Psoas muscle (tissue), 8 donors: ENCODE results near the gene CAMK2A. TPM values are rescaled to one million over a fixed set of nuclear protein-coding genes. Genes with fewer than 3 reads are reported as not detected.

Source experiments
- ATAC-seq, 4 donors: fragments of 200-7000 bp; cut with Tn5 transposase; one replicate each; pipeline ENCODE4 v1.9.1; 2020; ENCODE audit warnings: moderate library complexity in 3 of 4, mild to moderate bottlenecking in 2 of 4
- DNase-seq, 2 donors: peaks; one replicate each; pipeline ENCODE4 v3.0.0-alpha.2; 2020
- H3K27ac ChIP-seq: fragments of 200-600 bp; one replicate; pipeline ENCODE4 v1.8.0; 2022
- H3K27me3 ChIP-seq, 3 donors: fragments of 200-600 bp in 1 of 3; one replicate each; pipeline versions ENCODE4 v1.6.1 to v1.8.0; 2013 to 2022; ENCODE audit warnings: low read length in 2 of 3, mild to moderate bottlenecking in 2 of 3, moderate library complexity in 1 of 3; ENCODE audit not compliant: insufficient read depth in 3 of 3
- H3K36me3 ChIP-seq, 2 donors: fragments of 200-600 bp in 1 of 2; one replicate each; pipeline versions ENCODE4 v1.6.1 to v1.8.0; 2013 to 2022; ENCODE audit warnings: low read depth in 1 of 2, mild to moderate bottlenecking in 1 of 2, moderate library complexity in 1 of 2; ENCODE audit not compliant: insufficient read depth in 1 of 2
- H3K4me1 ChIP-seq: fragments of 200-600 bp; one replicate; pipeline ENCODE4 v1.8.0; 2022
- H3K4me3 ChIP-seq: fragments of 200-600 bp; one replicate; pipeline ENCODE4 v1.8.0; 2022; ENCODE audit warnings: mild to moderate bottlenecking
- H3K9me3 ChIP-seq: fragments of 200-600 bp; one replicate; pipeline ENCODE4 v1.8.0; 2022
- WGBS, 3 donors: extraction: QIAGEN DNeasy Blood & Tissue Kit; methylation state at CpG; one replicate each; pipeline versions ENCODE4 v1.1.6 to v1.1.7; 2013; 5-methylcytosine and 5-hydroxymethylcytosine counted together
- intact Hi-C, 2 donors: fragments of 100-400 bp; cut with DNase I; formaldehyde crosslinking; loops; one replicate each; pipeline versions ENCODE4 v1.11.0 to v1.14.2; 2022
- polyA plus RNA-seq, 3 donors: library from polyadenylated mRNA; stranded (reverse); fragments of 200-250 nt; gene quantifications; one replicate each; pipeline ENCODE4 v1.2.3, GENCODE V29; 2013
- total RNA-seq, 4 donors: library from RNA; stranded (reverse); fragmentation: NEBNext Ultra II Directional in 2 of 4; extraction: Animal tissue kit (Norgen Biotek cat#: 25700) in 2 of 4; gene quantifications; one replicate each; pipeline versions ENCODE4 v1.2.1 to v1.2.4, GENCODE V29; 2021 to 2023
- TF ChIP-seq, protein P1 (sequence below): fragments of 200-600 bp; IDR thresholded peaks from one replicate; pipeline ENCODE4 v1.8.0; 2022; ENCODE audit warnings: antibody characterized with exemption
- donor health status: healthy with polysubstance abuse.
- donor health status: DM: no; HTN: no; CAD: no; lungs with moderate emphysema.
- donor health status: Bipolar disorder and iron deficiency.
- donor health status: healthy.
- donor health status: DM: yes; HTN: yes; CAD: no.
- donor health status: DM: no; HTN: no; CAD: no.
- donor health status: DM: no; HTN: no; CAD: no.
- donor health status: DM: yes; HTN: yes; CAD: no.

CAMK2A gene
- total and polyA plus RNA-seq, 7 donors: 8.1 to 118 (median 45.3) TPM

DNA sequence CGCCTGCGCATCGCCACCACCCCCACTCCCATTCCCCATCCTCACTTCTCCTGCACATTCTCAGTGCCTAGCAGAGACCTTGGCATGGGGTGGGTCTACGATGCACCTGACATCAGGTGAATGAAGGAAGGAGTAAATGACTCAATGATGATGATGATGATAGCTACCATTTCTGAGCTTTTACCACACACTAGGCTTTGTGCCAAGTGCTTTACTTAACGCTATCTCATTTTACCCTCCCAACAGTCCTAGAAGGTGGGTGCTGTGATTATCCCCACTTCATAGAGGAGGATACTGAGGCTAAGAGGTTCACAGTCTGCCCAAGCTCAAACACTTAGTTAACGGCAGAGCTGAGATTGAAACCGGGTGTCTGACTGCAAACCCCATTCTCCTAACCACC is 27.1 kb downstream of the CAMK2A start:
- H3K4me1 ChIP-seq: peaks cover 16% of the 10 kb centered on the region
- no peaks in the 10 kb centered on the region for H3K36me3 ChIP-seq
- no peaks in the 10 kb centered on the region for H3K27me3 ChIP-seq
- intact Hi-C loops: no loop called here
- H3K27ac ChIP-seq: no peak overlapping the region
- H3K9me3 ChIP-seq: no peaks in the 10 kb centered on the region
- no peak overlapping the region for H3K4me3 ChIP-seq
- ATAC-seq: no peak
- no peak for DNase-seq
- WGBS, 3 donors: 87 to 93% (median 92%) methylated on average over 7 of the region's 7 CpGs
- TF ChIP-seq, protein P1, sequence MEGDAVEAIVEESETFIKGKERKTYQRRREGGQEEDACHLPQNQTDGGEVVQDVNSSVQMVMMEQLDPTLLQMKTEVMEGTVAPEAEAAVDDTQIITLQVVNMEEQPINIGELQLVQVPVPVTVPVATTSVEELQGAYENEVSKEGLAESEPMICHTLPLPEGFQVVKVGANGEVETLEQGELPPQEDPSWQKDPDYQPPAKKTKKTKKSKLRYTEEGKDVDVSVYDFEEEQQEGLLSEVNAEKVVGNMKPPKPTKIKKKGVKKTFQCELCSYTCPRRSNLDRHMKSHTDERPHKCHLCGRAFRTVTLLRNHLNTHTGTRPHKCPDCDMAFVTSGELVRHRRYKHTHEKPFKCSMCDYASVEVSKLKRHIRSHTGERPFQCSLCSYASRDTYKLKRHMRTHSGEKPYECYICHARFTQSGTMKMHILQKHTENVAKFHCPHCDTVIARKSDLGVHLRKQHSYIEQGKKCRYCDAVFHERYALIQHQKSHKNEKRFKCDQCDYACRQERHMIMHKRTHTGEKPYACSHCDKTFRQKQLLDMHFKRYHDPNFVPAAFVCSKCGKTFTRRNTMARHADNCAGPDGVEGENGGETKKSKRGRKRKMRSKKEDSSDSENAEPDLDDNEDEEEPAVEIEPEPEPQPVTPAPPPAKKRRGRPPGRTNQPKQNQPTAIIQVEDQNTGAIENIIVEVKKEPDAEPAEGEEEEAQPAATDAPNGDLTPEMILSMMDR: no peak

- 65 to 75% (median 66%) methylated on average over 8 of the region's 8 CpGs for WGBS, 3 donors
- DNase-seq: no peak
- intact Hi-C loops: no loop called here
- no peak for ATAC-seq
- Histone ChIP-seq H3K4me1 (peaks cover 16% of the 10 kb centered on the region), H3K27ac (no peak overlapping the region), H3K4me3 (no peak overlapping the region), H3K27me3 (no peaks in the 10 kb centered on the region), H3K36me3 (no peaks in the 10 kb centered on the region), H3K9me3 (no peaks in the 10 kb centered on the region)
- TF ChIP-seq, protein P1: no peak
These were observed 28.3 kb downstream of the CAMK2A start for GRCh38 chr5:150261231-150261630.

- DNase-seq: no peak
- no peak overlapping the region for H3K27ac ChIP-seq
- no peaks in the 10 kb centered on the region for H3K27me3 ChIP-seq
- intact Hi-C loops: no loop called here
- H3K4me1 ChIP-seq: peaks cover 2% of the 10 kb centered on the region
- TF ChIP-seq, protein P1: no peak
- no peaks in the 10 kb centered on the region for H3K9me3 ChIP-seq
- WGBS, 3 donors: 60 to 68% (median 64%) methylated on average over 6 of the region's 6 CpGs
- ATAC-seq: no peak
- no peaks in the 10 kb centered on the region for H3K36me3 ChIP-seq
- H3K4me3 ChIP-seq: no peak overlapping the region
These were observed 31.4 kb downstream of the CAMK2A start for GRCh38 chr5:150258130-150258529.

DNA sequence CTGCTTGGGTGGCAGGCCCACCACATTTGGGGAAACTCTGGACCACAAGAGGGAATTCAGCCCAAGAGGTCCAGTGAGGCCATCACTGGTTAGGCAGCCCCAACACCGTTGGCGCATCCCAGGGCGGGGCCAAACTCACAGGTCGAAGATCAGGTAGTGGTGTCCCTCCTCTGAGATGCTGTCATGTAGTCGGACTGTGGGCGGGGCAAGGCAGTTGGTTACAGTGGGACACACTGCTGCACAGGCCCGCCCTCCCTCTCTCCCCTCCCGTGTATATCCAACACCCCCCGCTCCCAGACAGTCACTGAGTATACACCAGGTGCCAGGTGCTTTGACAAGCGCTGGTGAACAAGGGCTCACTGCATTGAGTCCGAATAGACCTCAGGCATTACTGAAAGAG is 32.1 kb downstream of the CAMK2A start:
- intact Hi-C loops: no loop called here
- no peaks in the 10 kb centered on the region for H3K9me3 ChIP-seq

More for the DNA sequence above, 32.1 kb downstream of the CAMK2A start:
- TF ChIP-seq, protein P1: no peak
- no peak overlapping the region for H3K4me3 ChIP-seq
- H3K27me3 ChIP-seq: no peaks in the 10 kb centered on the region
- no peaks in the 10 kb centered on the region for H3K36me3 ChIP-seq
- ATAC-seq (no peak), DNase-seq (no peak)
- WGBS, 3 donors: 87 to 88% (median 87%) methylated on average over 10 to 11 of the region's 11 CpGs
- H3K4me1 ChIP-seq: no peaks in the 10 kb centered on the region
- no peak overlapping the region for H3K27ac ChIP-seq
